CD4-positive, alpha-beta T cell (primary cell): Measurements from ENCODE around the gene HMG20B. TPM values are rescaled to one million over a fixed set of nuclear protein-coding genes. Genes with fewer than 3 reads are reported as not detected.

Experiments used
- ATAC-seq: fragments of 200-7000 bp; cut with Tn5 transposase; one replicate; pipeline ENCODE4 v1.10.0; 2022; ENCODE audit warnings: mild to moderate bottlenecking; ENCODE audit not compliant: poor library complexity
- CTCF ChIA-PET: fragments of 350-600 bp; sonication (Branson Sonifier 250); formaldehyde crosslinking; loops from one replicate; lab custom pipeline; 2021; ENCODE audit warnings: antibody characterized with exemption, inconsistent platforms; lab: Charles Lee
- POLR2A ChIA-PET: fragments of 350-600 bp; sonication (Branson Sonifier 250); formaldehyde crosslinking; loops from one replicate; lab custom pipeline; 2021; ENCODE audit warnings: antibody characterized with exemption, inconsistent platforms; lab: Charles Lee
- DNase-seq, 14 experiments: peaks; one replicate each; pipeline ENCODE4 v3.0.0-alpha.2; 2013 to 2020; ENCODE audit warnings: mixed read lengths in 2 of 14
- H3K27ac ChIP-seq, 2 donors: one replicate each; pipeline versions ENCODE4 v1.5.1 to v1.7.0; 2013; ENCODE audit warnings: low read length in 2 of 2, low read depth in 1 of 2, mild to moderate bottlenecking in 1 of 2
- H3K27me3 ChIP-seq, 2 experiments: 1 replicate in 1 of 2; 2 replicates in 1 of 2; pipeline versions ENCODE4 v1.6.1 to v1.7.0; 2013; ENCODE audit warnings: low read length in 2 of 2, control low read depth in 1 of 2, mild to moderate bottlenecking in 1 of 2, moderate library complexity in 1 of 2; ENCODE audit not compliant: insufficient read depth in 2 of 2, control insufficient read depth in 1 of 2
- H3K36me3 ChIP-seq: one replicate; pipeline ENCODE4 v1.6.1; 2013; ENCODE audit warnings: low read length, control low read depth; ENCODE audit not compliant: insufficient read depth
- H3K4me1 ChIP-seq: one replicate; pipeline ENCODE4 v1.6.1; 2013; ENCODE audit warnings: low read length, control low read depth; ENCODE audit not compliant: insufficient read depth
- H3K4me3 ChIP-seq: one replicate; pipeline ENCODE4 v1.5.1; 2013; ENCODE audit warnings: mild to moderate bottlenecking, low read length, moderate library complexity
- H3K9me3 ChIP-seq, 2 experiments: 1 replicate in 1 of 2; 2 replicates in 1 of 2; pipeline versions ENCODE4 v1.6.1 to v1.7.0; 2013; ENCODE audit warnings: low read length in 2 of 2, mild to moderate bottlenecking in 2 of 2, control low read depth in 1 of 2, moderate library complexity in 1 of 2; ENCODE audit not compliant: control insufficient read depth in 1 of 2, insufficient read depth in 1 of 2
- H3K27ac Mint-ChIP-seq: one replicate; pipeline ENCODE4 v1.8.0; 2020; ENCODE audit warnings: mixed read lengths
- H3K27me3 Mint-ChIP-seq: one replicate; pipeline ENCODE4 v1.8.0; 2021; ENCODE audit warnings: mixed read lengths
- H3K36me3 Mint-ChIP-seq: one replicate; pipeline ENCODE4 v1.8.0; 2021; ENCODE audit warnings: low read depth, mixed read lengths
- H3K4me1 Mint-ChIP-seq: one replicate; pipeline ENCODE4 v1.8.0; 2021; ENCODE audit warnings: low read depth, mixed read lengths
- H3K4me3 Mint-ChIP-seq: one replicate; pipeline ENCODE4 v1.8.0; 2020; ENCODE audit warnings: mild to moderate bottlenecking, mixed read lengths
- H3K9me3 Mint-ChIP-seq: one replicate; pipeline ENCODE4 v1.8.0; 2020; ENCODE audit warnings: mixed read lengths
- CTCF ChIP-seq: fragments of 200-600 bp; IDR thresholded peaks from one replicate; pipeline ENCODE4 v1.8.0; 2022; ENCODE audit warnings: antibody characterized with exemption, mild to moderate bottlenecking
- intact Hi-C, 2 experiments: fragments of 100-400 bp; cut with DNase I in 1 of 2; cut with micrococcal nuclease in 1 of 2; formaldehyde crosslinking; loops; one replicate each; pipeline versions ENCODE4 v1.15.1 to v1.9.0; 2023 to 2025; cut with DNase I, micrococcal nuclease
- total RNA-seq, 174 experiments: library from RNA in 2 of 174; stranded (reverse) in 2 of 174; gene quantifications; one replicate each; pipeline ENCODE4 v1.2.3 and lab custom pipeline; 2021 to 2026

HMG20B gene
- total RNA-seq, 2 experiments from 2014 or later, result 34.3 to 36.6 TPM

GRCh38 chr19:3622224-3622623 lies 49.5 kb downstream of the HMG20B start:
- H3K27me3 Mint-ChIP-seq, result no peaks in the 10 kb centered on the region
- intact Hi-C loops, result no loop called here
- CTCF ChIA-PET, result no interaction called here
- no peak for ATAC-seq
- H3K9me3 Mint-ChIP-seq, result no peaks in the 10 kb centered on the region
- H3K4me3 ChIP-seq, result no peak overlapping the region
- POLR2A ChIA-PET, result interaction anchor here (1.0 kb wide), 1 partner anchor 17 kb away, joined by 3 read pairs; no protein-coding TSS in a partner anchor
- no peak for TF ChIP-seq CTCF
- H3K27ac ChIP-seq, result no peak overlapping the region
- H3K9me3 ChIP-seq, result no peaks in the 10 kb centered on the region
- peaks cover 32% of the 10 kb centered on the region for H3K36me3 Mint-ChIP-seq
- peaks cover 43% of the 10 kb centered on the region for H3K4me1 ChIP-seq
- peaks cover 27% of the 10 kb centered on the region for H3K4me1 Mint-ChIP-seq
- H3K4me3 Mint-ChIP-seq, result peak overlapping the region; percentile 45
- no peaks in the 10 kb centered on the region for H3K27me3 ChIP-seq
- H3K36me3 ChIP-seq, result peaks cover 43% of the 10 kb centered on the region
- DNase-seq, result no peak
- no peak overlapping the region for H3K27ac Mint-ChIP-seq

GRCh38 chr19:3623716-3624115 lies 51.0 kb downstream of the HMG20B start:
- peaks cover 35% of the 10 kb centered on the region for H3K4me1 ChIP-seq
- H3K4me1 Mint-ChIP-seq, result peaks cover 21% of the 10 kb centered on the region
- H3K27ac Mint-ChIP-seq, result no peak overlapping the region
- DNase-seq, result no peak
- intact Hi-C loops, result no loop called here
- ATAC-seq, result no peak
- H3K27me3 ChIP-seq, result no peaks in the 10 kb centered on the region
- peak overlapping the region; percentile 42 for H3K4me3 Mint-ChIP-seq
- CTCF ChIA-PET, result no interaction called here
- peaks cover 27% of the 10 kb centered on the region for H3K36me3 Mint-ChIP-seq
- TF ChIP-seq CTCF, result no peak
- H3K27me3 Mint-ChIP-seq, result no peaks in the 10 kb centered on the region
- no peak overlapping the region for H3K27ac ChIP-seq
- H3K36me3 ChIP-seq, result peaks cover 41% of the 10 kb centered on the region
- H3K4me3 ChIP-seq, result no peak overlapping the region
- H3K9me3 ChIP-seq, result no peaks in the 10 kb centered on the region
- POLR2A ChIA-PET, result no interaction called here
- no peaks in the 10 kb centered on the region for H3K9me3 Mint-ChIP-seq

GRCh38 chr19:3625996-3626472 lies 53.3 kb downstream of the HMG20B start:
- H3K4me1 Mint-ChIP-seq, result peaks cover 21% of the 10 kb centered on the region
- intact Hi-C loops, result loop anchor here (1.0 to 2.0 kb wide), 4 partner anchors 53 to 119 kb away; partner anchors contain the start of genes FZR1 (in 1 of the 2), HMG20B (in 1 of the 2) and PIP5K1C (in 1 of the 2)
- H3K36me3 Mint-ChIP-seq, result peaks cover 23% of the 10 kb centered on the region
- Histone ChIP-seq H3K4me3 (peak overlapping the region; percentile 85), H3K27me3 (no peaks in the 10 kb centered on the region), H3K4me1 (peaks cover 35% of the 10 kb centered on the region), H3K9me3 (no peaks in the 10 kb centered on the region), H3K27ac (peak overlapping the region in 1 of 2 donors; percentile 83), H3K36me3 (peaks cover 22% of the 10 kb centered on the region)
- ChIA-PET POLR2A (no interaction called here), CTCF (no interaction called here)
- TF ChIP-seq CTCF, result no peak
- no peaks in the 10 kb centered on the region for H3K27me3 Mint-ChIP-seq
- DNase-seq (no peak), ATAC-seq (no peak)
- peak overlapping the region; percentile 94 for H3K27ac Mint-ChIP-seq
- no peaks in the 10 kb centered on the region for H3K9me3 Mint-ChIP-seq
- peak overlapping the region; percentile 92 for H3K4me3 Mint-ChIP-seq
